ENCODE data around the gene PNN.
A peak's percentile ranks its signal among the peaks of the same experiment; 100 is the strongest.
"Not testable (repeated sequence)": the region's sequence is repeated elsewhere in the genome, so short reads cannot be mapped to it uniquely, and the experiment has no call there.

The PNN gene

GRCh38 chr14:39181026-39181692 lies 6.1 kb downstream of the PNN start:
- WGBS, 2 experiments (ENCODE audit: insufficient coverage in 2 of 2) = 94 to 96% methylated on average over 7 of the region's 7 CpGs
- H3K9me3 ChIP-seq (ENCODE audit: control insufficient read depth, low read length) = no peaks in the 10 kb centered on the region
- peaks cover 85% of the 10 kb centered on the region for H3K36me3 ChIP-seq (ENCODE audit: control insufficient read depth, insufficient read depth, low read length)
- H3K4me1 ChIP-seq (ENCODE audit: control insufficient read depth, insufficient read depth, low read length, poor library complexity, severe bottlenecking) = no peaks in the 10 kb centered on the region
- H3K4me3 ChIP-seq (ENCODE audit: extremely low read depth, insufficient read depth, low read length, poor library complexity, severe bottlenecking) = no peak overlapping the region
- H3K27ac ChIP-seq (ENCODE audit: low read depth, low read length, severe bottlenecking) = peak overlapping the region; percentile 8

- no peaks in the 10 kb centered on the region for H3K9me3 ChIP-seq (ENCODE audit: control insufficient read depth, low read length)
- H3K4me3 ChIP-seq (ENCODE audit: extremely low read depth, insufficient read depth, low read length, poor library complexity, severe bottlenecking) = no peak overlapping the region
- peak overlapping the region; percentile 8 for H3K27ac ChIP-seq (ENCODE audit: low read depth, low read length, severe bottlenecking)
- WGBS, 2 experiments (ENCODE audit: insufficient coverage in 2 of 2) = 90 to 95% methylated on average over 5 of the region's 5 CpGs
- H3K4me1 ChIP-seq (ENCODE audit: control insufficient read depth, insufficient read depth, low read length, poor library complexity, severe bottlenecking) = no peaks in the 10 kb centered on the region
- peaks cover 81% of the 10 kb centered on the region for H3K36me3 ChIP-seq (ENCODE audit: control insufficient read depth, insufficient read depth, low read length)
These were observed 6.6 kb downstream of the PNN start for GRCh38 chr14:39181693-39182047.

- no peaks in the 10 kb centered on the region for H3K9me3 ChIP-seq (ENCODE audit: control insufficient read depth, low read length)
- H3K4me3 ChIP-seq (ENCODE audit: extremely low read depth, insufficient read depth, low read length, poor library complexity, severe bottlenecking) = no peak overlapping the region
- peaks cover 68% of the 10 kb centered on the region for H3K36me3 ChIP-seq (ENCODE audit: control insufficient read depth, insufficient read depth, low read length)
- WGBS, 2 experiments (ENCODE audit: insufficient coverage in 2 of 2) = 100% methylated on average over 1 of the region's 1 CpG
- H3K27ac ChIP-seq (ENCODE audit: low read depth, low read length, severe bottlenecking) = no peak overlapping the region
- no peaks in the 10 kb centered on the region for H3K4me1 ChIP-seq (ENCODE audit: control insufficient read depth, insufficient read depth, low read length, poor library complexity, severe bottlenecking)
These were observed 8.0 kb downstream of the PNN start for GRCh38 chr14:39182770-39183684.

GRCh38 chr14:39183685-39184003 lies 8.6 kb downstream of the PNN start:
- WGBS, 2 experiments (ENCODE audit: insufficient coverage in 2 of 2) = 96 to 98% methylated on average over 4 of the region's 5 CpGs
- H3K9me3 ChIP-seq (ENCODE audit: control insufficient read depth, low read length); H3K27ac ChIP-seq (ENCODE audit: low read depth, low read length, severe bottlenecking); H3K4me3 ChIP-seq (ENCODE audit: extremely low read depth, insufficient read depth, low read length, poor library complexity, severe bottlenecking); H3K4me1 ChIP-seq (ENCODE audit: control insufficient read depth, insufficient read depth, low read length, poor library complexity, severe bottlenecking): not testable (repeated sequence)
- H3K36me3 ChIP-seq (ENCODE audit: control insufficient read depth, insufficient read depth, low read length) = peaks cover 62% of the 10 kb centered on the region

GRCh38 chr14:39184628-39185255 lies 9.7 kb downstream of the PNN start:
- WGBS, 2 experiments (ENCODE audit: insufficient coverage in 2 of 2) = 96 to 100% methylated on average over 1 to 4 of the region's 4 CpGs
- Histone ChIP-seq H3K4me1 (ENCODE audit: control insufficient read depth, insufficient read depth, low read length, poor library complexity, severe bottlenecking) (no peaks in the 10 kb centered on the region), H3K4me3 (ENCODE audit: extremely low read depth, insufficient read depth, low read length, poor library complexity, severe bottlenecking) (no peak overlapping the region), H3K9me3 (ENCODE audit: control insufficient read depth, low read length) (no peaks in the 10 kb centered on the region), H3K36me3 (ENCODE audit: control insufficient read depth, insufficient read depth, low read length) (peaks cover 51% of the 10 kb centered on the region), H3K27ac (ENCODE audit: low read depth, low read length, severe bottlenecking) (no peak overlapping the region)

- no peak overlapping the region for H3K4me3 ChIP-seq (ENCODE audit: extremely low read depth, insufficient read depth, low read length, poor library complexity, severe bottlenecking)
- H3K4me1 ChIP-seq (ENCODE audit: control insufficient read depth, insufficient read depth, low read length, poor library complexity, severe bottlenecking) = no peaks in the 10 kb centered on the region
- no peaks in the 10 kb centered on the region for H3K9me3 ChIP-seq (ENCODE audit: control insufficient read depth, low read length)
- no peak overlapping the region for H3K27ac ChIP-seq (ENCODE audit: low read depth, low read length, severe bottlenecking)
- peaks cover 46% of the 10 kb centered on the region for H3K36me3 ChIP-seq (ENCODE audit: control insufficient read depth, insufficient read depth, low read length)
- 100% methylated on average over 2 of the region's 5 CpGs; no CpG with 5 or more reads in 1 of the 2 experiments for WGBS, 2 experiments (ENCODE audit: insufficient coverage in 2 of 2)
These were observed 10.4 kb downstream of the PNN start for GRCh38 chr14:39185256-39186049.

- Histone ChIP-seq H3K36me3 (ENCODE audit: control insufficient read depth, insufficient read depth, low read length) (peaks cover 33% of the 10 kb centered on the region), H3K4me1 (ENCODE audit: control insufficient read depth, insufficient read depth, low read length, poor library complexity, severe bottlenecking) (no peaks in the 10 kb centered on the region), H3K27ac (ENCODE audit: low read depth, low read length, severe bottlenecking) (no peak overlapping the region), H3K4me3 (ENCODE audit: extremely low read depth, insufficient read depth, low read length, poor library complexity, severe bottlenecking) (no peak overlapping the region), H3K9me3 (ENCODE audit: control insufficient read depth, low read length) (no peaks in the 10 kb centered on the region)
- 94% methylated on average over 3 of the region's 4 CpGs for WGBS, 2 experiments (ENCODE audit: insufficient coverage in 2 of 2)
These were observed 12.0 kb downstream of the PNN start for GRCh38 chr14:39186941-39187525.

GRCh38 chr14:39203659-39204606 lies 28.9 kb downstream of the PNN start:
- no peaks in the 10 kb centered on the region for H3K36me3 ChIP-seq (ENCODE audit: control insufficient read depth, insufficient read depth, low read length)
- 66 to 100% methylated on average over 3 to 4 of the region's 5 CpGs for WGBS, 2 experiments (ENCODE audit: insufficient coverage in 2 of 2)
- no peak overlapping the region for H3K4me3 ChIP-seq (ENCODE audit: extremely low read depth, insufficient read depth, low read length, poor library complexity, severe bottlenecking)
- no peaks in the 10 kb centered on the region for H3K9me3 ChIP-seq (ENCODE audit: control insufficient read depth, low read length)
- H3K4me1 ChIP-seq (ENCODE audit: control insufficient read depth, insufficient read depth, low read length, poor library complexity, severe bottlenecking) = no peaks in the 10 kb centered on the region
- H3K27ac ChIP-seq (ENCODE audit: low read depth, low read length, severe bottlenecking) = no peak overlapping the region

GRCh38 chr14:39207430-39207829 lies 32.4 kb downstream of the PNN start:
- H3K27ac ChIP-seq (ENCODE audit: low read depth, low read length, severe bottlenecking); H3K4me1 ChIP-seq (ENCODE audit: control insufficient read depth, insufficient read depth, low read length, poor library complexity, severe bottlenecking); H3K36me3 ChIP-seq (ENCODE audit: control insufficient read depth, insufficient read depth, low read length); H3K4me3 ChIP-seq (ENCODE audit: extremely low read depth, insufficient read depth, low read length, poor library complexity, severe bottlenecking); H3K9me3 ChIP-seq (ENCODE audit: control insufficient read depth, low read length): not testable (repeated sequence)
- 75% methylated on average over 1 of the region's 2 CpGs; no CpG with 5 or more reads in 1 of the 2 experiments for WGBS, 2 experiments (ENCODE audit: insufficient coverage in 2 of 2)

All from mesodermal cell (in vitro differentiated cells).